ENCODE results near the gene CPED1. TPM values are rescaled to one million over a fixed set of nuclear protein-coding genes. Genes with fewer than 3 reads are reported as not detected.

Gene CPED1
- total RNA-seq, 1 experiment from 2014 or later: 0.39 TPM

- H3K36me3 ChIP-seq (ENCODE audit: control insufficient read depth, insufficient read depth, low read length): no peaks in the 10 kb centered on the region
- TF ChIP-seq TCF7L2 (IDR thresholded peaks at IDR 0.05; ENCODE audit: low read depth, low read length) (no peak), REST (IDR thresholded peaks at IDR 0.05; ENCODE audit: insufficient read depth in 1 of 2, low read depth in 2 of 2, low read length in 1 of 2) (no peak), POLR2AphosphoS5 (IDR thresholded peaks at IDR 0.05; ENCODE audit: low read depth, low read length) (no peak), CTCF (IDR thresholded peaks at IDR 0.05) (no peak), SIN3A (IDR thresholded peaks at IDR 0.05; ENCODE audit: borderline replicate concordance, insufficient read depth, low read depth, low read length) (no peak)
- no peaks in the 10 kb centered on the region for H3K27me3 ChIP-seq (ENCODE audit: control insufficient read depth, insufficient read depth, low read length)
- no peak overlapping the region for H3K4me3 ChIP-seq (ENCODE audit: low read depth in 2 of 2, low read length in 2 of 2)
- DNase-seq (ENCODE audit: low read depth, low spot score) (no peak), ATAC-seq (no peak)
- CTCF ChIA-PET: no interaction called here
- H3K4me1 ChIP-seq (ENCODE audit: control insufficient read depth, insufficient read depth, low read length): no peaks in the 10 kb centered on the region; the same call in 1 of the 2 replicates
- POLR2A ChIA-PET: no interaction called here
- in situ Hi-C loops (cut with HindIII; ENCODE audit: low pct_unique_long_range_greater_than_20kb, low sequenced_read_pairs) (no loop called here), intact Hi-C loops (cut with micrococcal nuclease; ENCODE audit: unreplicated experiment) (no loop called here)
- no TSS peak for BruUV-seq (replicated peaks)
- H3K9me3 ChIP-seq (ENCODE audit: control insufficient read depth, insufficient read depth, low read depth, low read length): no peaks in the 10 kb centered on the region
- H3K27ac ChIP-seq (ENCODE audit: low read length): no peak overlapping the region
These were observed 152.3 kb downstream of the CPED1 start for GRCh38 chr7:121140790-121141189.

DNA sequence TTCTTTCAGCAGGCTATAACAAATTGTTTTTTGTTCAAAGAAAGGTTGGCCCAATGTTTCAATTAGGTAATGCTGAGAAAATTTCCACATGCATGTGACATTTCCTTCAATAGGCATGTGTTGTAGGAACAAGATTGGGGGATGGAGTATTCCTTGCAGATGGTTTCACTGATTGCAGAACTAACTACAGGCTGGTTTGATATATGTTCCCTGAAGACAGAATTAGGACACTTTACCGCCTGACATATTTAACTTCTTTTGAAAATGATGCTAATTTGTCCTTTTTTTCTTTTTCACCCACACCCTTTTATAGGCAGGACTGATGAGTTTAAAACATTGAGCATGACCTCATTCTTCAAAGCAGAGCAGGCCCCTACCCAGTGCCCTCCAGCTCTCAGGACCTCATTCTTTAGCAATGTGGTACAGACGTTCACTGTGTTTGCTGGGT is 163.3 kb downstream of the CPED1 start:
- Histone ChIP-seq H3K9me3 (ENCODE audit: control insufficient read depth, insufficient read depth, low read depth, low read length) (no peaks in the 10 kb centered on the region), H3K27ac (ENCODE audit: low read length) (no peak overlapping the region), H3K4me1 (ENCODE audit: control insufficient read depth, insufficient read depth, low read length) (no peaks in the 10 kb centered on the region), H3K27me3 (ENCODE audit: control insufficient read depth, insufficient read depth, low read length) (no peaks in the 10 kb centered on the region; the same call in 1 of the 2 replicates), H3K4me3 (ENCODE audit: low read depth in 2 of 2, low read length in 2 of 2) (no peak overlapping the region), H3K36me3 (ENCODE audit: control insufficient read depth, insufficient read depth, low read length) (no peaks in the 10 kb centered on the region)
- intact Hi-C loops (cut with micrococcal nuclease; ENCODE audit: unreplicated experiment) (no loop called here), in situ Hi-C loops (cut with HindIII; ENCODE audit: low pct_unique_long_range_greater_than_20kb, low sequenced_read_pairs) (no loop called here)
- DNase-seq (ENCODE audit: low read depth, low spot score) (no peak), ATAC-seq (no peak)
- CTCF ChIA-PET: no interaction called here
- BruUV-seq (replicated peaks): no TSS peak
- POLR2A ChIA-PET: no interaction called here
- TF ChIP-seq POLR2AphosphoS5 (IDR thresholded peaks at IDR 0.05; ENCODE audit: low read depth, low read length): no peak
- TF ChIP-seq REST (IDR thresholded peaks at IDR 0.05; ENCODE audit: insufficient read depth in 1 of 2, low read depth in 2 of 2, low read length in 1 of 2): no peak
- no peak for TF ChIP-seq TCF7L2 (IDR thresholded peaks at IDR 0.05; ENCODE audit: low read depth, low read length)
